Measurements from ENCODE around the gene EDEM2.

- TF ChIP-seq LEF1 (IDR thresholded peaks at IDR 0.05; ENCODE audit: borderline replicate concordance) (no peak), FOXM1 (IDR thresholded peaks at IDR 0.05; ENCODE audit: borderline replicate concordance) (no peak)
These were observed 55.2 kb downstream of the EDEM2 start for GRCh38 chr20:35091816-35092523.

Measured in HEK293T (cell line).